DND-41 (cell line): ENCODE measurements around the gene RIOK3.
A peak's percentile ranks its signal among the peaks of the same experiment; 100 is the strongest.

Experiments
- ATAC-seq: fragments of 200-7000 bp; cut with Tn5 transposase; 3 replicates; pipeline ENCODE4 v1.9.1; 2021; ENCODE audit warnings: low read depth; ENCODE audit not compliant: insufficient read depth
- DNase-seq: peaks from one replicate; pipeline ENCODE4 v3.0.0-alpha.2; 2020
- H2AFZ ChIP-seq: 2 replicates; pipeline ENCODE4 v1.6.0; 2012; ENCODE audit warnings: low read depth, low read length
- H3K27ac ChIP-seq: 2 replicates; pipeline ENCODE4 v1.5.1; 2012; ENCODE audit warnings: low read length, inconsistent platforms
- H3K27me3 ChIP-seq: fragments of 200-600 bp; sonication (generic); 2 replicates; pipeline ENCODE4 v1.6.0; 2012; ENCODE audit warnings: low read length, mild to moderate bottlenecking, inconsistent platforms; ENCODE audit not compliant: insufficient read depth, poor library complexity
- H3K36me3 ChIP-seq: 2 replicates; pipeline ENCODE4 v1.5.1; 2012; ENCODE audit warnings: low read length, inconsistent platforms; ENCODE audit not compliant: insufficient read depth
- H3K4me1 ChIP-seq: 2 replicates; pipeline ENCODE4 v1.5.1; 2012; ENCODE audit warnings: mild to moderate bottlenecking, low read length; ENCODE audit not compliant: insufficient read depth
- H3K4me2 ChIP-seq: 2 replicates; pipeline ENCODE4 v1.6.0; 2012; ENCODE audit warnings: mild to moderate bottlenecking, moderate library complexity, low read length, inconsistent platforms; ENCODE audit not compliant: insufficient read depth
- H3K4me3 ChIP-seq, 2 experiments: fragments of 200-600 bp in 1 of 2; shearing (Covaris generic) in 1 of 2; 2 replicates each; pipeline ENCODE4 v1.5.1; 2012 to 2016; ENCODE audit warnings: inconsistent platforms in 2 of 2, low read length in 2 of 2, mild to moderate bottlenecking in 2 of 2, low read depth in 1 of 2, moderate library complexity in 1 of 2
- H3K79me2 ChIP-seq: 2 replicates; pipeline ENCODE4 v1.6.0; 2012; ENCODE audit warnings: low read length, inconsistent platforms; ENCODE audit not compliant: insufficient read depth
- H3K9ac ChIP-seq: 2 replicates; pipeline ENCODE4 v1.6.0; 2012; ENCODE audit warnings: low read depth, mild to moderate bottlenecking, inconsistent platforms, low read length, moderate library complexity
- H3K9me3 ChIP-seq: 2 replicates; pipeline ENCODE4 v1.5.1; 2012; ENCODE audit warnings: low read length, moderate library complexity, mild to moderate bottlenecking, inconsistent platforms; ENCODE audit not compliant: insufficient read depth, severe bottlenecking
- H4K20me1 ChIP-seq: 2 replicates; pipeline ENCODE4 v1.6.0; 2012; ENCODE audit warnings: low read length; ENCODE audit not compliant: insufficient read depth
- CTCF ChIP-seq: IDR thresholded peaks from 2 replicates; pipeline ENCODE4 v1.5.1; 2012; ENCODE audit warnings: borderline replicate concordance, low read length, moderate library complexity, mild to moderate bottlenecking; ENCODE audit not compliant: poor library complexity, severe bottlenecking; ENCODE audit errors: extremely low read depth
- EZH2 ChIP-seq: IDR thresholded peaks from 3 replicates; pipeline ENCODE4 v1.6.1; 2012; ENCODE audit warnings: borderline replicate concordance, low read depth, mild to moderate bottlenecking, moderate library complexity, low read length, inconsistent platforms; ENCODE audit not compliant: severe bottlenecking

The RIOK3 gene

GRCh38 chr18:23458830-23459529 lies 5.9 kb downstream of the RIOK3 start:
- H3K4me2 ChIP-seq = 0 out of 2 replicates have a peak overlapping the region, but pooled peaks have one; percentile 20
- ATAC-seq (no peak), DNase-seq (no peak)
- no peak overlapping the region for H3K27ac ChIP-seq
- no peaks in the 10 kb centered on the region for H3K27me3 ChIP-seq
- peaks cover 37% of the 10 kb centered on the region for H3K4me1 ChIP-seq
- no peak overlapping the region for H2AFZ ChIP-seq
- H3K9me3 ChIP-seq = no peaks in the 10 kb centered on the region
- no peak overlapping the region for H3K9ac ChIP-seq
- H4K20me1 ChIP-seq = peaks cover 42% of the 10 kb centered on the region
- TF ChIP-seq EZH2 (no peak), CTCF (no peak)
- peaks cover 76% of the 10 kb centered on the region for H3K79me2 ChIP-seq
- H3K4me3 ChIP-seq = no peak overlapping the region
- peaks cover 33% of the 10 kb centered on the region for H3K36me3 ChIP-seq

GRCh38 chr18:23459530-23459921 lies 6.4 kb downstream of the RIOK3 start:
- peaks cover 32% of the 10 kb centered on the region for H3K4me1 ChIP-seq
- H3K9me3 ChIP-seq = no peaks in the 10 kb centered on the region
- peaks cover 70% of the 10 kb centered on the region for H3K79me2 ChIP-seq
- 0 out of 2 replicates have a peak overlapping the region, but pooled peaks have one; percentile 20 for H3K4me2 ChIP-seq
- no peak overlapping the region for H3K9ac ChIP-seq
- H2AFZ ChIP-seq = no peak overlapping the region
- peaks cover 39% of the 10 kb centered on the region for H3K36me3 ChIP-seq
- ATAC-seq = no peak
- DNase-seq = no peak
- no peaks in the 10 kb centered on the region for H3K27me3 ChIP-seq
- TF ChIP-seq EZH2 (no peak), CTCF (no peak)
- H3K4me3 ChIP-seq = no peak overlapping the region
- peaks cover 42% of the 10 kb centered on the region for H4K20me1 ChIP-seq
- H3K27ac ChIP-seq = no peak overlapping the region

GRCh38 chr18:23460285-23461273 lies 7.5 kb downstream of the RIOK3 start:
- no peak overlapping the region for H3K9ac ChIP-seq
- peaks cover 23% of the 10 kb centered on the region for H3K4me1 ChIP-seq
- no peak overlapping the region for H3K27ac ChIP-seq
- H3K79me2 ChIP-seq = peaks cover 60% of the 10 kb centered on the region
- H2AFZ ChIP-seq = no peak overlapping the region
- DNase-seq (no peak), ATAC-seq (no peak)
- TF ChIP-seq CTCF (no peak), EZH2 (no peak)
- H3K36me3 ChIP-seq = peaks cover 47% of the 10 kb centered on the region
- no peaks in the 10 kb centered on the region for H3K9me3 ChIP-seq
- peaks cover 39% of the 10 kb centered on the region for H4K20me1 ChIP-seq
- H3K27me3 ChIP-seq = no peaks in the 10 kb centered on the region
- no peak overlapping the region for H3K4me3 ChIP-seq
- H3K4me2 ChIP-seq = peak overlapping the region; percentile 12; the same call in 1 of the 2 replicates
